Neural crest cell (in vitro differentiated cells): ENCODE measurements around the gene ADCY2. TPM values are rescaled to one million over a fixed set of nuclear protein-coding genes. Genes with fewer than 3 reads are reported as not detected.

Experiments
- DNase-seq: peaks from one replicate; pipeline ENCODE4 v3.0.0; 2021; ENCODE audit warnings: low read depth, mixed read lengths, low spot score
- H3K27ac Mint-ChIP-seq: one replicate; pipeline ENCODE4 v1.8.0; 2021; ENCODE audit warnings: mild to moderate bottlenecking, mixed read lengths; ENCODE audit not compliant: unreplicated experiment
- H3K27me3 Mint-ChIP-seq: 2 replicates; pipeline ENCODE4 v1.8.0; 2021; ENCODE audit warnings: low read depth, mild to moderate bottlenecking, mixed read lengths
- H3K36me3 Mint-ChIP-seq: 2 replicates; pipeline ENCODE4 v1.8.0; 2021; ENCODE audit warnings: low read depth, mild to moderate bottlenecking, mixed read lengths
- H3K4me1 Mint-ChIP-seq: 2 replicates; pipeline ENCODE4 v1.8.0; 2021; ENCODE audit warnings: mixed read lengths
- H3K4me3 Mint-ChIP-seq: one replicate; pipeline ENCODE4 v1.8.0; 2021; ENCODE audit warnings: mild to moderate bottlenecking, mixed read lengths
- H3K9me3 Mint-ChIP-seq: 2 replicates; pipeline ENCODE4 v1.8.0; 2021; ENCODE audit warnings: mixed read lengths
- CTCF ChIP-seq: fragments of 200-600 bp; sonication (generic); conservative IDR thresholded peaks from 2 replicates; pipeline ENCODE4 v1.5.0; 2021; ENCODE audit warnings: antibody characterized with exemption, mild to moderate bottlenecking
- total RNA-seq: library from RNA; stranded (reverse); gene quantifications from 2 replicates; pipeline ENCODE4 v1.2.1, GENCODE V29; 2021

ADCY2 gene
- total RNA-seq, 1 donor from 2014 or later = 3.5 TPM

GRCh38 chr5:7474821-7475403 lies 79.0 kb downstream of the ADCY2 start:
- H3K4me1 Mint-ChIP-seq = no peaks in the 10 kb centered on the region
- DNase-seq = no peak
- no peaks in the 10 kb centered on the region for H3K27me3 Mint-ChIP-seq
- TF ChIP-seq CTCF = no peak
- H3K4me3 Mint-ChIP-seq = no peak overlapping the region
- H3K27ac Mint-ChIP-seq = no peak overlapping the region
- peaks cover 14% of the 10 kb centered on the region for H3K9me3 Mint-ChIP-seq
- peaks cover 8% of the 10 kb centered on the region for H3K36me3 Mint-ChIP-seq

DNA sequence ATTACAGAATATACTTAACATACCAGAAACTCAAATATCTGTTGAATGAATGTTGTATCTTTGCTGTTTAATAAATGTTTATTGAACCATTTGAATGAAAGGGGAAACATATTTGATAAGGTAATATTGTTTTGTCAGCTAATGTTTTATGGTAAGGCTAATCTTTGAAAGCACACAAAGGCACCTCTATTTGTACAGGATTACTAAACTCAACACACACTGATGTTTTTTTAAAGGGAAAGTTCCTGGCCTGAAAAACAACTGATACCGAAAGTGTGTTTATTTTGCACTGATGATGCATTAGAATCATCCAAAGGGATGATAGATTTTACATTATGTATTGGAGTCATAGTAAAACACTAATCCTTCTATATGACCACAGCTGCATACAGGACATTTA lies 82.5 kb downstream of the ADCY2 start:
- Mint-ChIP-seq H3K4me3 (no peak overlapping the region), H3K4me1 (no peaks in the 10 kb centered on the region), H3K27me3 (no peaks in the 10 kb centered on the region), H3K36me3 (no peaks in the 10 kb centered on the region), H3K9me3 (peaks cover 3% of the 10 kb centered on the region), H3K27ac (no peak overlapping the region)
- no peak for TF ChIP-seq CTCF
- DNase-seq = no peak

DNA sequence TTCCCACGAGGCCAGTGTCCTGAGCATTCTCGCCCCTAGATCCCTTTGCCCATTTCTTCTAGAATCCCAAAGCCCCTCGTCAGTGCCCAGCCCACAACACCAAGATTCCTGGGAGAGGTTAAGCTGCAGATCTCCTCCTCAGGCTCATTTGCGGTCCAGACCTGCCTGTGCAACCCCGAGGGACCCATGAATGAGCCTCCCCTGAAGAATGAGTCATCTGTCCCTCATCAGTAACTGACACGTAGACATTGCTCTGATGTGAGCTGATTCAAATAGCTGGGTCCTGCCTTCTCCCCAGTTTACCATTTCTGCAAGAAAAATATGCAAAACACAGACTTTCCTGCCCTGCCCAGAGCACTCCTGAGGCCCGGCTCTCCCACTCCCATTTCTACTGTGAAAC lies 92.8 kb downstream of the ADCY2 start:
- TF ChIP-seq CTCF = no peak
- Mint-ChIP-seq H3K4me1 (no peaks in the 10 kb centered on the region), H3K27me3 (no peaks in the 10 kb centered on the region)

GRCh38 chr5:7492371-7492770 lies 96.4 kb downstream of the ADCY2 start:
- no peak overlapping the region for H3K4me3 Mint-ChIP-seq
- peaks cover 5% of the 10 kb centered on the region for H3K4me1 Mint-ChIP-seq
- no peak for DNase-seq
- peaks cover 4% of the 10 kb centered on the region for H3K36me3 Mint-ChIP-seq
- TF ChIP-seq CTCF = no peak
- H3K9me3 Mint-ChIP-seq = peaks cover 4% of the 10 kb centered on the region
- no peak overlapping the region for H3K27ac Mint-ChIP-seq
- H3K27me3 Mint-ChIP-seq = no peaks in the 10 kb centered on the region

More for the DNA sequence above, 92.8 kb downstream of the ADCY2 start:
- H3K27ac Mint-ChIP-seq = no peak overlapping the region
- no peak for DNase-seq
- H3K4me3 Mint-ChIP-seq = no peak overlapping the region
- H3K36me3 Mint-ChIP-seq = peaks cover 4% of the 10 kb centered on the region
- H3K9me3 Mint-ChIP-seq = peaks cover 4% of the 10 kb centered on the region

DNA sequence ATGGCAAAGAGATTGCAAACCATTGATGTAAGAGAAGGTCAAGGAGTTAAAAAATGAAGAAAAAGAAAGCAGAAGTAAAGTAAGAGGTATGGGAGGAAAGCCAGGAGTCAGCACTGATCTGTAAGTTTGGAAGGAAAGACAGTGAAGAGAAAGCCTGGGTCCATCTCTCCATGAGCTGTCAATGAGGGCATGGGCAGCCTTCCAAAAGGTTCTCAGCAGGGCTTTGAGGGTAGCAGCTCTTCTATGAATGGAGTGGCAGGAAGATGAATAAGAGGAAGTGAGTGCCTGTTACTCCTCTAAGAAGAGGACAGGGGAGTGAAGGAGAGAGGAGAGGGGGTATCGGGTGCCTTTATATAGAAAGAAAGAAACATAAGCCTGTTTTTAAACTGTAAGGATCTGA lies 97.1 kb downstream of the ADCY2 start:
- Mint-ChIP-seq H3K4me1 (peaks cover 5% of the 10 kb centered on the region), H3K36me3 (peaks cover 4% of the 10 kb centered on the region), H3K27me3 (no peaks in the 10 kb centered on the region), H3K4me3 (no peak overlapping the region), H3K27ac (no peak overlapping the region), H3K9me3 (peaks cover 4% of the 10 kb centered on the region)
- DNase-seq = no peak
- no peak for TF ChIP-seq CTCF
